H1 (cell line): ENCODE results near the gene LPAR6. TPM values are rescaled to one million over a fixed set of nuclear protein-coding genes. Genes with fewer than 3 reads are reported as not detected.

Source experiments
- CHD7 ChIP-seq: fragments of 300-600 bp; sonication (generic); IDR thresholded peaks from 2 replicates; pipeline ENCODE4 v1.7.1; 2012; ENCODE audit warnings: low read length, moderate library complexity, mild to moderate bottlenecking, inconsistent platforms; ENCODE audit not compliant: insufficient replicate concordance
- polyA plus RNA-seq, 7 experiments: library from polyadenylated mRNA; depleted of rRNA in 3 of 7; stranded (reverse) in 5 of 7; unstranded in 2 of 7; fragments of >200 nt in 5 of 7; fragments of 200-250 nt in 2 of 7; gene quantifications; 1 replicate in 5 of 7; 2 replicates in 1 of 7; 4 replicates in 1 of 7; pipeline versions ENCODE4 v1.2.1 to v1.2.3, GENCODE V29; 2011 to 2013; ENCODE audit warnings: missing spikeins in 2 of 7, mixed read lengths in 2 of 7
- total RNA-seq: library from RNA; stranded (reverse); fragmentation: NEBNext Ultra II Directional; extraction: Animal tissue kit (Norgen Biotek cat#: 25700); gene quantifications from 2 replicates; pipeline ENCODE4 v1.2.1, GENCODE V29; 2021

The LPAR6 gene
- total and polyA plus RNA-seq, 2 of the 8 experiments (the other 6 are each of a cell fraction or from before 2014, with no cell fraction given) = 0.50 to 0.97 TPM

GRCh38 chr13:48449656-48450055 is 36.7 kb upstream of the LPAR6 start (continued):
- no peak for TF ChIP-seq CHD7
